PC-9 (cell line): ENCODE data around the gene CDH10.

Experiments used
- CTCF ChIP-seq: fragments of 200-600 bp; sonication (generic); conservative IDR thresholded peaks from 2 replicates; pipeline ENCODE4 v1.6.1; 2017; ENCODE audit warnings: mixed run types, antibody characterized with exemption, mild to moderate bottlenecking, moderate library complexity
- EZH2 ChIP-seq: fragments of 200-600 bp; sonication (generic); IDR thresholded peaks from 2 replicates; pipeline ENCODE4 v1.8.0; 2017; ENCODE audit warnings: antibody characterized with exemption, low read depth

GRCh38 chr5:24646915-24647314 lies 2.1 kb upstream of the CDH10 start:
- no peak for TF ChIP-seq CTCF
- no peak for TF ChIP-seq EZH2
